Ovary (tissue), 3 donors: ENCODE measurements around the gene ZC3H15.

Source experiments
- CTCF ChIP-seq, 3 donors: fragments of 450-650 bp in 2 of 3; fragments of 200-600 bp in 1 of 3; IDR thresholded peaks; one replicate each; pipeline versions ENCODE4 v1.5.1 to v1.8.0; 2016 to 2022; ENCODE audit warnings: antibody characterized with exemption in 3 of 3, mild to moderate bottlenecking in 1 of 3
- EP300 ChIP-seq: sonication (generic); formaldehyde crosslinking; IDR thresholded peaks from one replicate; pipeline ENCODE4 v1.6.1; 2017; ENCODE audit warnings: antibody characterized with exemption
- POLR2A ChIP-seq: fragments of 450-650 bp; IDR thresholded peaks from one replicate; pipeline ENCODE4 v1.6.1; 2017; ENCODE audit warnings: antibody characterized with exemption, mild to moderate bottlenecking, moderate library complexity
- donor health status: DM: no; HTN: no; CAD: no.

GRCh38 chr2:186456941-186457340 lies 29.1 kb upstream of the ZC3H15 start:
- TF ChIP-seq POLR2A (no peak), CTCF (IDR thresholded peaks at IDR 0.05) (no peak), EP300 (no peak)
